ENCODE results near the gene LYRM9.

DNA sequence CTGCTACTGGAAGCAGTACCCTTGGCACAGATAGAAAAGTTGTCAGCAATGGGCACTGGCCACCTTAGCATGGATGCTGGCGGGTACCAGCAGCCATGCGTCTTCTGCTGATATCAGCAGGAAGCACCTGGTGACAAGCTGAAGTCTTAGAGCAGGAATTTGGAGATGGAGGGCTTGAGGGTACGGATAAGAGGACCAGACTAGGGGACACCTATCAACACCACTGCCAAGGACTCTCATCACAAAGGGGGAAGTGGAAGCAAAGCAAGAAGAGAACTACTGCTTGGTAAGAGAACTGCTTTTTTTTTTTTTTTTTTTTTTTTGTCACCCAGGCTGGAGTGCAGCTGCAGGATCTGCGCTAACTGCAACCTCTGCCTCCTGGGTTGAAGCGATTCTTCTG is 35.4 kb upstream of the LYRM9 start:
- TF ChIP-seq, protein P1, sequence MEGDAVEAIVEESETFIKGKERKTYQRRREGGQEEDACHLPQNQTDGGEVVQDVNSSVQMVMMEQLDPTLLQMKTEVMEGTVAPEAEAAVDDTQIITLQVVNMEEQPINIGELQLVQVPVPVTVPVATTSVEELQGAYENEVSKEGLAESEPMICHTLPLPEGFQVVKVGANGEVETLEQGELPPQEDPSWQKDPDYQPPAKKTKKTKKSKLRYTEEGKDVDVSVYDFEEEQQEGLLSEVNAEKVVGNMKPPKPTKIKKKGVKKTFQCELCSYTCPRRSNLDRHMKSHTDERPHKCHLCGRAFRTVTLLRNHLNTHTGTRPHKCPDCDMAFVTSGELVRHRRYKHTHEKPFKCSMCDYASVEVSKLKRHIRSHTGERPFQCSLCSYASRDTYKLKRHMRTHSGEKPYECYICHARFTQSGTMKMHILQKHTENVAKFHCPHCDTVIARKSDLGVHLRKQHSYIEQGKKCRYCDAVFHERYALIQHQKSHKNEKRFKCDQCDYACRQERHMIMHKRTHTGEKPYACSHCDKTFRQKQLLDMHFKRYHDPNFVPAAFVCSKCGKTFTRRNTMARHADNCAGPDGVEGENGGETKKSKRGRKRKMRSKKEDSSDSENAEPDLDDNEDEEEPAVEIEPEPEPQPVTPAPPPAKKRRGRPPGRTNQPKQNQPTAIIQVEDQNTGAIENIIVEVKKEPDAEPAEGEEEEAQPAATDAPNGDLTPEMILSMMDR (IDR thresholded peaks at IDR 0.05): no peak
- TF ChIP-seq POLR2A (IDR thresholded peaks at IDR 0.05): no peak

Data from heart left ventricle (tissue), 13 donors.